Brain microvascular endothelial cell (primary cell): ENCODE measurements around the gene ACCSL.

Source experiments
- DNase-seq: peaks from one replicate; pipeline ENCODE4 v3.0.0-alpha.2; 2020
- H3K27ac ChIP-seq: fragments of 250-450 bp; sonication (Bioruptor Pico); 2 replicates; pipeline ENCODE4 v1.5.1; 2020; ENCODE audit warnings: mild to moderate bottlenecking, moderate library complexity
- H3K27me3 ChIP-seq: fragments of 250-450 bp; sonication (Bioruptor Pico); replicated peaks from 2 replicates; pipeline ENCODE4 v1.5.1; 2020; ENCODE audit warnings: mild to moderate bottlenecking
- H3K36me3 ChIP-seq: fragments of 250-450 bp; sonication (Bioruptor Pico); replicated peaks from 2 replicates; pipeline ENCODE4 v1.5.1; 2020; ENCODE audit warnings: mild to moderate bottlenecking
- H3K4me3 ChIP-seq: 2 replicates; pipeline ENCODE4 v1.5.1; 2011; ENCODE audit warnings: low read depth, mild to moderate bottlenecking, control low read depth, low read length, moderate library complexity
- CTCF ChIP-seq: IDR thresholded peaks from 2 replicates; pipeline ENCODE4 v1.5.1; 2011; ENCODE audit warnings: low read depth, mild to moderate bottlenecking, moderate library complexity, low read length, control low read depth, inconsistent platforms; ENCODE audit errors: missing control alignments
- in situ Hi-C: cut with HindIII; loops from 2 replicates; pipeline ENCODE4 v1.10.0; 2017; ENCODE audit warnings: low sequenced_read_pairs, low pct_ligation_motif_present

Gene ACCSL

GRCh38 chr11:44029977-44030911 is 17.5 kb upstream of the ACCSL start:
- in situ Hi-C loops, result loop anchor here (25.0 kb wide), 1 partner anchor 118 kb away; no protein-coding TSS in a partner anchor
- no peak for TF ChIP-seq CTCF
- Histone ChIP-seq H3K36me3 (no peaks in the 10 kb centered on the region), H3K4me3 (no peak overlapping the region), H3K27me3 (no peaks in the 10 kb centered on the region), H3K27ac (peak overlapping the region; percentile 39)
- DNase-seq, result peak; percentile 72

DNA sequence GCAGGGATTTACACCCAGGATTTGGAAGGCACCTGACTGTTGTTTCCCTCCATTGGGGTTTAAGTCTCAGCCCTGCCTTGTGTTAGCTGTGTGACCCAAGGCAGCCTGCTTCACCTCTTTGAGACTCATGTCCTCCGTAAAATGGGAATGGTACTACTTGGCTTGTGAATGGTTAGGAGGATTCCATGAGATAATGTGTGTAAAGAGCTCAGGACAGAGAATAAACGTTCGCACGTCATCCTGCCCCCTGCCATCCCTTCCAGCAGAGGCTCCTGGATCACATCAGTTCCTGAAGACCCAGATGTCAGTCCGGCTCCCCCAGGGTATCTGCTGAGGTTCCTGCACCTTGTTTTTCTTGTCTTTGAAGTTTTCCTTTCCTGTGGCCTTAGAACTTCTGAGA is 16.8 kb upstream of the ACCSL start:
- in situ Hi-C loops, result loop anchor here (25.0 kb wide), 1 partner anchor 119 kb away; no protein-coding TSS in a partner anchor
- no peak for DNase-seq
- TF ChIP-seq CTCF, result no peak
- Histone ChIP-seq H3K36me3 (no peaks in the 10 kb centered on the region), H3K4me3 (no peak overlapping the region), H3K27ac (no peak overlapping the region), H3K27me3 (no peaks in the 10 kb centered on the region)

DNA sequence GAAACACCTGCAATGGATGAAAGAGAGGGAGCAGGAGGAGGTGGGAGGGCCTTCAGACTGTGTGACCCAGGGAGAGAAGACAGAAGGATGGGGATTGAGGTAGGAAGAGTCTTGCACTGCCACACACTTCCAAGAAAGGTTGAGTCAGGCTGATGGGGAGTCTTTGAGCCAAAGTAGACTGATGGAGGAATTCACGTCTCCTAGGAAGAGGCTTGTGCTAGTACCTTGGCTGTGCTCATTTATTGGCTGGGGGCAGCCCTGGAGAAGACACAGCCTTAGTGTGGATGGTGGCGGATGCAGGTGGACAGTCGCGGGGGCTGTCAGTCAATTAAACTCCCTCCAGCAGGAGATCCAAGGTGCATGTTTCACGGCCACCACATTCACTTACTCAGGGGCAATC is 16.2 kb upstream of the ACCSL start:
- no peak for TF ChIP-seq CTCF
- Histone ChIP-seq H3K4me3 (no peak overlapping the region), H3K27ac (no peak overlapping the region), H3K27me3 (no peaks in the 10 kb centered on the region), H3K36me3 (no peaks in the 10 kb centered on the region)
- in situ Hi-C loops, result loop anchor here (25.0 kb wide), 1 partner anchor 119 kb away; no protein-coding TSS in a partner anchor
- DNase-seq, result no peak

DNA sequence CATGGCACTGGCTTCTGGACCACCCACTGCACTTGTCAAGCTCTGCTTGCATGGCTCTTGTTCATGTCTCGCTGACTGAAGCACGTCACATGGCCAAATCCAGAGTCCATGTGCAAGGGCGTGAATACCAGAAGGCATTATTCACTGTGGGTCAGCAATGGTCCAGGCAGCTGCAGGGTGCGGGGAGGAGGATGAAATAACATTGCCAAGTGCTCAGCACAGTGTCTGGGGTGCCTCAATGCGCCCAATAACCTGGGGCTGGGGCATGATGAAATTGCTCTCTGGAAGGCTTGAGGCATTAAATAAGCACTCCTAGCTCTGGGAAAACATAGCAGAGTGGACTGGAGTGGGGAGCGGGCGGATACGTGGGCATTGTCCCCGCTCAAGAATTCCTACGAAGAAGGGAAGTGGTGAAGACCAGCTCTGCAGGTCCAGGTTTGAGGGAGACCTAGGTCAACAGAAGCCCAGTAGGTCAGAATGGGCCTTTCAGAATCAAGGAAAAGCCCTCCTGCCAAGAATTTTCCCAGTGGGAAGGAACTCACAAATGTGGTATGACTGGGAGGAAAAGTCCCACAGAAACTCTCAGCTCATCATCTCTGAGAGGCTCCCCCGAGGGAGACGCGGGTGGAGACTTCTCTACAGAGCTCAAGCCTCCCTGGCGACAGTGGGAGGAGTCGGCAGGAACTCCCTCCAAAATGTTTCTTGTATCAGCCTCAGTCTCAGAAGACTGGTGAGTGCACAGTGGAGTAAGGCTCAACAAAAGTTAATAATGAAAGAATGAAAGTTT is 15.3 kb upstream of the ACCSL start:
- TF ChIP-seq CTCF, result no peak
- Histone ChIP-seq H3K27ac (no peak overlapping the region), H3K4me3 (no peak overlapping the region), H3K36me3 (no peaks in the 10 kb centered on the region), H3K27me3 (no peaks in the 10 kb centered on the region)
- in situ Hi-C loops, result loop anchor here (25.0 kb wide), 1 partner anchor 120 kb away; no protein-coding TSS in a partner anchor
- DNase-seq, result peak; percentile 92

- no peak overlapping the region for H3K4me3 ChIP-seq
- in situ Hi-C loops, result loop anchor here (25.0 kb wide), 1 partner anchor 121 kb away; no protein-coding TSS in a partner anchor
- TF ChIP-seq CTCF, result no peak
- H3K27ac ChIP-seq, result no peak overlapping the region
- no peaks in the 10 kb centered on the region for H3K36me3 ChIP-seq
- DNase-seq, result no peak
- no peaks in the 10 kb centered on the region for H3K27me3 ChIP-seq
These were observed 14.3 kb upstream of the ACCSL start for GRCh38 chr11:44033411-44033850.
